ENCODE results near the gene DNAJC12. TPM values are rescaled to one million over a fixed set of nuclear protein-coding genes. Genes with fewer than 3 reads are reported as not detected.

DNAJC12 gene
- total RNA-seq, 1 experiment from 2014 or later: 72.8 TPM

DNA sequence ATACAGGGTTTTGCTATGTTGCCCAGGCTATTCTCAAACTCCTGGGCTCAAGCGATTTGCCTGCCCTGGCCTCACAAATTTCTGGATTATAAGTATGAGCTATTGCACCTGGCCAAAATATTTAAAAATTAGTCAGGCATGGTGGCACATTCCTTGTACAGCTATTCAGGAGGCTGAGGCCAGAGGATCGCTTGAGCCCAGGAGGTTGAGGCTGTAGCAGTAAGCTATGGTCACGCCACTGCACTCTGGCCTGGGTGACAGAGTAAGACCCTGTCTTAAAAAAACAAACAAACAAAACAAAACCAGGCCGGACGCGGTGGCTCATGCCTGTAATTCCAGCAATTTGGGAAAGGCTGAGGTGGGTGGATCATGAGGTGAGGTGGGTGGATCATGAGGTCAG is 32.0 kb upstream of the DNAJC12 start:
- Histone ChIP-seq H3K27ac (ENCODE audit: low read length) (no peak overlapping the region), H4K20me1 (ENCODE audit: insufficient read depth, low read depth, low read length) (no peaks in the 10 kb centered on the region), H2AFZ (ENCODE audit: low read length) (no peak overlapping the region)

DNA sequence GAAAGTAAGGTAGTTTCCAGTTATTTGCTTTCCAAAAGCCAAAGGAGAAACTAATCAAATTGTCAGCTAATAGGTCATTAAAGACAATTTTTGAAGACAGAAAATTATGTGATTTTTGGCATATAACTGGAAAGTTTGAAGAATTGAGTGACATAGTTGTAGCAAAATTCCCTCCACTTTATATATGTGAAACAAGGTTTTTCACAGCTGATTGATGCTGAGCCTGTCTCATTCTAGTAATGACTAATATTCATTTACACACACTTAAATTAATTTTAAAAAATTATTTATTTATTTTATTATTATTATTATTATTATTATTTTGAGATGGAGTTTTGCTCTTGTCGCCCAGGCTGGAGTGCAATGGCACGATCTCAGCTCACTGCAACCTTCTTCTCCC is 30.1 kb upstream of the DNAJC12 start:
- Histone ChIP-seq H3K9me3 (ENCODE audit: low read length) (no peaks in the 10 kb centered on the region), H2AFZ (ENCODE audit: low read length) (no peak overlapping the region), H3K27me3 (ENCODE audit: low read length) (no peaks in the 10 kb centered on the region), H3K79me2 (ENCODE audit: low read length) (no peaks in the 10 kb centered on the region), H3K4me2 (ENCODE audit: low read depth, low read length, poor library complexity, severe bottlenecking) (no peak overlapping the region), H3K36me3 (ENCODE audit: insufficient read depth, low read length) (no peaks in the 10 kb centered on the region), H3K27ac (ENCODE audit: low read length) (no peak overlapping the region), H3K4me3 (ENCODE audit: low read length) (no peak overlapping the region), H4K20me1 (ENCODE audit: insufficient read depth, low read depth, low read length) (no peaks in the 10 kb centered on the region), H3K9ac (ENCODE audit: low read length) (no peak overlapping the region), H3K9me2 (replicated peaks; ENCODE audit: insufficient read depth, low read length) (no peaks in the 10 kb centered on the region), H3K4me1 (ENCODE audit: low read length) (no peaks in the 10 kb centered on the region)
- no peak for DNase-seq

More for the DNA sequence above, 32.0 kb upstream of the DNAJC12 start:
- Histone ChIP-seq H3K79me2 (ENCODE audit: low read length) (no peaks in the 10 kb centered on the region), H3K9ac (ENCODE audit: low read length) (no peak overlapping the region), H3K4me3 (ENCODE audit: low read length) (no peak overlapping the region), H3K36me3 (ENCODE audit: insufficient read depth, low read length) (no peaks in the 10 kb centered on the region), H3K9me2 (replicated peaks; ENCODE audit: insufficient read depth, low read length) (no peaks in the 10 kb centered on the region), H3K27me3 (ENCODE audit: low read length) (no peaks in the 10 kb centered on the region), H3K4me2 (ENCODE audit: low read depth, low read length, poor library complexity, severe bottlenecking) (no peak overlapping the region), H3K4me1 (ENCODE audit: low read length) (no peaks in the 10 kb centered on the region), H3K9me3 (ENCODE audit: low read length) (no peaks in the 10 kb centered on the region)
- no peak for DNase-seq

DNA sequence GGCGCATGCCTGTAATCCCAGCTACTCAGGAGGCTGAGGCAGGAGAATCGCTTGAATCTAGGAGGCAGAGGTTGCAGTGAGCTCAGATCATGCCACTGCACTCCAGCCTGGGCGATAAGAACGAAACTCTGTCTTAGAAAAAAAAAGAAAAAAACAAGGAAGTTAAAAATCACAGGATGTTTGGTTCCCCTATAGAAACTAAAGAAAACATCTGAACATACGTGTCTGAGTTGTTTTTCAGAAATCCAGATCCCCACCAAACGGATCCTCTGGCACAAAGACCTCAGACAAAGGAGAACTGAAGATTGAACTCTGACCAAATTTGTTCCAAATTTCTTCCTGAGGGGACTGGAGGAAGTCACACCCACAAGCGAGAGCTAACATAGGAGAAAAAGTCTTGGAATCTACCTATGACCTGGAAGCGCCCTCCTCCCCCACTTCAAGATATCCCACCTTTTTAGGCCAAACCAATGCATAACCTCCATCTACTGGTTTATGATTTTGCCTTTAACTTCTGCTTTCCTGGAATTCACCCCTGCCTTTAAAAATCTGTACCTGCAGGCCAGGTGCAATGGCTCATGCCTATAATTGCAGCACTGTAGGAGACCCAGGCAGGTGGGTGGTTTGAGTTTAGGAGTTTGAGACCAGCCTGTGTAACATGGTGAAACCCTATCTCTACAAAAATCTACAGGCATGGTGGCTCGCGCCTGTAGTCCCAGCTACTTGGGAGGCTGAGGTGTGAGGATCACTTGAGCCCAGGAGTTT is 26.8 kb upstream of the DNAJC12 start:
- H3K9me2 ChIP-seq (replicated peaks; ENCODE audit: insufficient read depth, low read length): no peaks in the 10 kb centered on the region
- H4K20me1 ChIP-seq (ENCODE audit: insufficient read depth, low read depth, low read length): no peaks in the 10 kb centered on the region
- no peak overlapping the region for H2AFZ ChIP-seq (ENCODE audit: low read length)
- no peaks in the 10 kb centered on the region for H3K79me2 ChIP-seq (ENCODE audit: low read length)
- no peak overlapping the region for H3K4me3 ChIP-seq (ENCODE audit: low read length)
- H3K9me3 ChIP-seq (ENCODE audit: low read length): no peaks in the 10 kb centered on the region
- H3K4me2 ChIP-seq (ENCODE audit: low read depth, low read length, poor library complexity, severe bottlenecking): no peak overlapping the region
- no peaks in the 10 kb centered on the region for H3K36me3 ChIP-seq (ENCODE audit: insufficient read depth, low read length)
- no peaks in the 10 kb centered on the region for H3K27me3 ChIP-seq (ENCODE audit: low read length)
- no peak overlapping the region for H3K27ac ChIP-seq (ENCODE audit: low read length)
- H3K9ac ChIP-seq (ENCODE audit: low read length): no peak overlapping the region
- no peak for DNase-seq
- peaks cover 5% of the 10 kb centered on the region for H3K4me1 ChIP-seq (ENCODE audit: low read length)

DNA sequence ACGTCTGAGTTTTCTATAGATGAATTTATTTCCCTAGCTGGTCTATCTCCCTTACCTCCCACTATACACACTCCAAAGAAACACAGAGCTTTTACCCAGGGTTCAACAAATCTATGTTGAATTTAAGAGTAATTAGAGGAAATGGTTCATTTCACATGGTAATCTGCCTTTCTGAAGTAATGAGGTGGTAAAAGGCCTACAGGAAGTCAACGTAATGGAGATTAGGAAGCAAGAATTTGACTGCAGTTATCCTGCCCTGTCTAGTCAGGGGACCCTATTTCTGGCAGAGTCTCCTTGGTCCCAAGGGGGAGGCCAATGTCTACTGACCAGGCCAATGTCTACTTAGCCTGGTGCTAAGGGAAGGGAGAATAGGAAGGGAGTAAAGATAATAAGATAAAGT is 25.1 kb upstream of the DNAJC12 start:
- Histone ChIP-seq H3K9me2 (replicated peaks; ENCODE audit: insufficient read depth, low read length) (no peaks in the 10 kb centered on the region), H3K9me3 (ENCODE audit: low read length) (no peaks in the 10 kb centered on the region), H3K4me1 (ENCODE audit: low read length) (peaks cover 5% of the 10 kb centered on the region), H3K79me2 (ENCODE audit: low read length) (no peaks in the 10 kb centered on the region), H2AFZ (ENCODE audit: low read length) (no peak overlapping the region), H3K4me3 (ENCODE audit: low read length) (no peak overlapping the region), H3K27ac (ENCODE audit: low read length) (no peak overlapping the region), H3K36me3 (ENCODE audit: insufficient read depth, low read length) (no peaks in the 10 kb centered on the region), H3K9ac (ENCODE audit: low read length) (no peak overlapping the region), H3K4me2 (ENCODE audit: low read depth, low read length, poor library complexity, severe bottlenecking) (no peak overlapping the region), H3K27me3 (ENCODE audit: low read length) (no peaks in the 10 kb centered on the region), H4K20me1 (ENCODE audit: insufficient read depth, low read depth, low read length) (no peaks in the 10 kb centered on the region)
- DNase-seq: no peak

DNA sequence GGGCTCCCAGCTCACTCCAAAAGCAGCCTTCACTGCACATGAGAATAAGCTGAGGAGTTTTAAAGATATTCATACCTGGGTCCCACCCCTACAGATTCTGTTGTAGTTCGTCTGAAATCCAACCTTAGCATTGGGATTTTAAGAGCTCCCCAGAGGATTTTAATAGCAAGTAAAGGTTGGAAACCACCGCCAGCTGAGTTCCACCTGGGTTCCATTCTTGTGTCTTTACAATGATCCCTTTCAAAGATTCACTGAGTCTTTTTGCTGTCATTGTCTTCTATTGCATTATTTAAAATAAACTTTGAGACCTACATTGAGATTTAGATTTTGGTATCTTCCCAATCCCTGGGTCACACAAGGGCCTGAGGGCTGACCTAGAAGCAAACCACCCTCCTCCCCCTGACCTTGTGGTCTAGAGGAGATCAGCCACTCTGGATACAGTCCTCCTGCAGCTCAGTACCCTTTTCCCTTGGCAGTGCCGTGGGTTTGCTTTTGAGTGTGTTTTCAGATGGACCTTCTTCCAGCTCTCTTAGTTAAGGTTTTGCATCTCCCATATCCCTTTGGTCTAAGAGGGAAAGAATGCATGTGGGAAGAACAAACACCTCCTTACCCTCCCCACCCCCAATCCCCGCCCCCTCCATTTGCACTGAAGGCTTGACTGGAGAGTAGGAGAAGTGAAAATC is 23.9 kb upstream of the DNAJC12 start:
- Histone ChIP-seq H3K4me1 (ENCODE audit: low read length) (peaks cover 5% of the 10 kb centered on the region), H3K4me2 (ENCODE audit: low read depth, low read length, poor library complexity, severe bottlenecking) (no peak overlapping the region), H3K9me3 (ENCODE audit: low read length) (no peaks in the 10 kb centered on the region), H3K9ac (ENCODE audit: low read length) (no peak overlapping the region), H3K27ac (ENCODE audit: low read length) (no peak overlapping the region), H3K9me2 (replicated peaks; ENCODE audit: insufficient read depth, low read length) (no peaks in the 10 kb centered on the region), H3K4me3 (ENCODE audit: low read length) (no peak overlapping the region), H2AFZ (ENCODE audit: low read length) (no peak overlapping the region; the same call in 1 of the 2 replicates), H3K79me2 (ENCODE audit: low read length) (no peaks in the 10 kb centered on the region), H3K27me3 (ENCODE audit: low read length) (no peaks in the 10 kb centered on the region), H3K36me3 (ENCODE audit: insufficient read depth, low read length) (no peaks in the 10 kb centered on the region), H4K20me1 (ENCODE audit: insufficient read depth, low read depth, low read length) (no peaks in the 10 kb centered on the region)
- DNase-seq: no peak

DNA sequence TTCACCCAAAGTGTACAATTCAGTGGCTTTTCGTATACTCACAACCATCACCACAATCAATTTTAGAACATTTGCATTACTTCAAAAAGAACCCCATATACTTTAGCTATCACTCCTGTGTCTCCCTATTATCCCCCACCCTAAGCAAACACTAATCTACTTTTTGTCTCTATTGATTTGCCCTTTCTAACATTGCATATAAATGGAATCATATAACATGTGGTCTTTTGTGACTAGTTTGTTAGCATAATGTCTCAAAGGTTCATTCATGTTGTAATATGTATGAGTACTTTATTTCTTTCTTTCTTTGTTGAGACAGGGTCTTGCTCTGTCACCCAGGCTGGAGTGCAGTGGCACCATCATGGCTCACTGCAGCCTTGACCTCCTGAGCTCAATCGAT is 21.0 kb upstream of the DNAJC12 start:
- Histone ChIP-seq H3K9me3 (ENCODE audit: low read length) (no peaks in the 10 kb centered on the region), H3K4me1 (ENCODE audit: low read length) (peaks cover 5% of the 10 kb centered on the region), H3K27me3 (ENCODE audit: low read length) (no peaks in the 10 kb centered on the region), H3K27ac (ENCODE audit: low read length) (no peak overlapping the region), H3K4me3 (ENCODE audit: low read length) (no peak overlapping the region), H4K20me1 (ENCODE audit: insufficient read depth, low read depth, low read length) (no peaks in the 10 kb centered on the region), H3K4me2 (ENCODE audit: low read depth, low read length, poor library complexity, severe bottlenecking) (no peak overlapping the region), H3K36me3 (ENCODE audit: insufficient read depth, low read length) (no peaks in the 10 kb centered on the region), H3K79me2 (ENCODE audit: low read length) (no peaks in the 10 kb centered on the region), H2AFZ (ENCODE audit: low read length) (no peak overlapping the region), H3K9me2 (replicated peaks; ENCODE audit: insufficient read depth, low read length) (no peaks in the 10 kb centered on the region), H3K9ac (ENCODE audit: low read length) (no peak overlapping the region)
- DNase-seq: no peak

DNA sequence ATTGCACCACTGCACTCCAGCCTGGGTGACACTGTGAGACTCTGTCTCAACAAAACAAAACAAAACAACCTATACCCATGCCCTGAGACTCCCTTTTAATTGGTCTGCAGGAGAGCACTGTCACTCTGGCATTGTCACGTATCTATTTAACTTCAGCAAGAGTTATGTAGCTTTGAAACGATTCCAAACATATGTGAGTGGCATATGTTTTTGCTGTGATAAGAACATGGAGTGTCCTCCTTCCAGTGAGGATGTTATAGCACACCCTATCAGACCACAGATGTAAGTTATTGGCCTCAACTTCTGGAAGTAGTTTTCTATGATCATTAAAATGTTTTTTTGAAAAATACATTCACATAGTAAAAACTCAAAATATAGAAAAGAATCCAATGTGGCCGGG is 15.5 kb upstream of the DNAJC12 start:
- no peaks in the 10 kb centered on the region for H3K9me2 ChIP-seq (replicated peaks; ENCODE audit: insufficient read depth, low read length)
- no peaks in the 10 kb centered on the region for H3K9me3 ChIP-seq (ENCODE audit: low read length)
- H3K4me2 ChIP-seq (ENCODE audit: low read depth, low read length, poor library complexity, severe bottlenecking): no peak overlapping the region
- H4K20me1 ChIP-seq (ENCODE audit: insufficient read depth, low read depth, low read length): no peaks in the 10 kb centered on the region
- H2AFZ ChIP-seq (ENCODE audit: low read length): no peak overlapping the region
- no peak for DNase-seq
- H3K4me1 ChIP-seq (ENCODE audit: low read length): peaks cover 7% of the 10 kb centered on the region
- H3K36me3 ChIP-seq (ENCODE audit: insufficient read depth, low read length): no peaks in the 10 kb centered on the region
- H3K79me2 ChIP-seq (ENCODE audit: low read length): 0 out of 2 replicates have a peak, but pooled peaks cover 4% of the 10 kb centered on the region
- H3K27me3 ChIP-seq (ENCODE audit: low read length): no peaks in the 10 kb centered on the region
- no peak overlapping the region for H3K4me3 ChIP-seq (ENCODE audit: low read length)
- no peak overlapping the region for H3K9ac ChIP-seq (ENCODE audit: low read length)
- H3K27ac ChIP-seq (ENCODE audit: low read length): no peak overlapping the region

DNA sequence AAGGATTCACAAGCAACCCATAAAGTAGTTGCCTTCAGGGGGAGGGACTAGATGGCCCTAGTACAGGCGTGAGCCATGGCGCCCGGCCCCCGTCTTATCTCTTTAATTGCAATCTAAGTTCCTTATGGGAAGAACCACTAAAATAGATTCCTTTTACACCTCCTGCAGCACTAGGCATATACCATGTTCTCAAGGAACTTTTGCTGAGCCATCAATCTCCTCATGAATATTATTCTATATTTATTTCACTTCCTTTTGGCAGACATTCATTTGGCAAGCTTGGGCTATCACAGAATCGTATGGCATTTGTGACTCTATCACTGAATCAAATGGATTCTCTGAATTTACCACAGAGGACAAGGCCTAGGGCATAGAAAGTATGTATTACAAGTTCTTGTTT is 14.8 kb upstream of the DNAJC12 start:
- H3K9ac ChIP-seq (ENCODE audit: low read length): no peak overlapping the region
- no peak overlapping the region for H3K4me2 ChIP-seq (ENCODE audit: low read depth, low read length, poor library complexity, severe bottlenecking)

More for the DNA sequence above, 14.8 kb upstream of the DNAJC12 start:
- Histone ChIP-seq H2AFZ (ENCODE audit: low read length) (no peak overlapping the region), H3K27ac (ENCODE audit: low read length) (no peak overlapping the region), H4K20me1 (ENCODE audit: insufficient read depth, low read depth, low read length) (no peaks in the 10 kb centered on the region), H3K9me3 (ENCODE audit: low read length) (no peaks in the 10 kb centered on the region), H3K27me3 (ENCODE audit: low read length) (no peaks in the 10 kb centered on the region), H3K79me2 (ENCODE audit: low read length) (0 out of 2 replicates have a peak, but pooled peaks cover 4% of the 10 kb centered on the region), H3K9me2 (replicated peaks; ENCODE audit: insufficient read depth, low read length) (no peaks in the 10 kb centered on the region), H3K4me1 (ENCODE audit: low read length) (peaks cover 7% of the 10 kb centered on the region), H3K4me3 (ENCODE audit: low read length) (no peak overlapping the region), H3K36me3 (ENCODE audit: insufficient read depth, low read length) (no peaks in the 10 kb centered on the region)
- DNase-seq: no peak

All from Karpas-422 (cell line).